GM18519 (cell line): Measurements from ENCODE around the gene IFNA2.
"Not testable (repeated sequence)": the region's sequence is repeated elsewhere in the genome, so short reads cannot be mapped to it uniquely, and the experiment has no call there.

ENCODE experiments used
- ATAC-seq: cut with Tn5 transposase; IDR thresholded peaks from one replicate; pipeline ENCODE4 v1.9.1; 2021; ENCODE audit warnings: mild to moderate bottlenecking, moderate library complexity; ENCODE audit not compliant: unreplicated experiment, low FRiP score

Gene IFNA2

DNA sequence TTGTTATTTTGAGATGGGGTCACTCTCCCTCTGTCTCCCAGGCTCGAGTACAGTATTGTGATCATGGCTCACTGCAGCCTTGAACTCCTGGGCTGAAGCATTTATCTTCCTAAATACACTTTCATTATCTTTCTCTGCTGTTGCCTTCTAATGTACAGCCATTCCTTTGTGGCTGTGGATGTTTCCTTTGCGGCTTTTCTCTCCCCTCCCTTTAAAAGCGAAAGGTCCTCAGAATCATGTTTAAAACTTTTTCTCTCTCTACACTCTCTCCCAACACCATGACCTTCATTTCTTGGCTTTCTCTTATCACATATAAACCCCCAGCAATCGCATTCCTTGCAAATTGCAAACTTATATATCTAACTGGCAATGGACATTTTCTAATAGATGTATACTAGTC is 1.6 kb downstream of the IFNA2 start:
- no peak for ATAC-seq

DNA sequence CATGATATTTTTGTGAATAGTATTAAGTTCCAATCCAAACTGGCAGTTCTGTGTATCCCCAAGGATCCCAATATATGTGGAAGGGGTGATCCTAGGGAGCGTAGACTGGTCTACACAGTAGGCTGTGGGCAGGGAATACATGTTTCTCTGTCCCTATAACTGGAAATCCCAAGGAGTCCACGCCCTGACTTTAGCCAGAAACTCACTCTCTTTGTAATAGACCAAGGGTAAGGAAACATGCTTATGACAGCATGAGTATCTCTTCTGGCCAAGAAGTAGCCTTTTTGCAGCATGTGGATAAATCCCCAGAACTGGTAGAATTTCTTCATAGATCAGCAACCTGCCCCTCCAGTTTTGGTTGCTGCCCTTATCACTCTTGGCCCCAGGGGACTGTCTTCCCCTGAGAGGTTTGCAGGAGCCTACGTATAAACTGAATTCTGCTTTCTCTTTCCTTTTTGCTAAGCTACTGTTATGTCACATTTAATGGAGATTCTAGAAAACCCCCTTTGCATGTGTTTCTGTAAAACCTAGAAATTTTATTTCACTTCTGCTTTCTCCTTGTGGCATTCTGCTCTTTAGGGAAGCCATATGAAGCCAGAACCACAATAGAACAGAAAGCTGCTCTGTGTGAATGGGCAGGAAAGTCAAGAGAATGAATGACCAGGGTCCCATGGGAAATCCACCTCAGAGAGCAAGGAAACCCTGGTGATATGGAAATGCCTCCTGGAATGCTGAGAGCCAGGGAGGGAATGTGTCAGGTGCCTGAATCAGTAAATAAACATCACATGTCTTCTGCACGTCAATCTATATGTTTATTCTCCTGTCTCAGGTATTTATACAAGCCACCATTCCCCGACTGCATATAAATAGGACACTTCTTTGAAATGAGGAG is 3.5 kb downstream of the IFNA2 start:
- ATAC-seq = peak; percentile 99

DNA sequence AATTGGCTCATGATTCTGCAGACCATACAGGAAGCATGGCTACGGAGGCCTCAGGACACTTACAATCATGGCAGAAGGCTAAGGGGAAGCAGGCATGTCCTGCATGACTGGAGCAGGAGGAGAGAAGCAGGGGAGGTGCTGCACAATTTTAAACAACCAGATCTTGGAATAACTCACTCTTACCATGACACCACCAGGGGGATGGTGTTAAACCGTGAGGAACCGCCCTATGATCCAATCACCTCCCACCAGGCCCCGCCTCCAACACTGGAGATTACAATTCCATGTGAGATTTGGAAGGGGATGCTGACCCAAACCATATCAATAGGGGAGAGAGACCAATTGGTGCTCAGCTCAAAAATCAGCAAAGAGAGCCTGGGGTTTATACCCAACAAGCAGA is 13.7 kb downstream of the IFNA2 start:
- ATAC-seq = not testable (repeated sequence)

DNA sequence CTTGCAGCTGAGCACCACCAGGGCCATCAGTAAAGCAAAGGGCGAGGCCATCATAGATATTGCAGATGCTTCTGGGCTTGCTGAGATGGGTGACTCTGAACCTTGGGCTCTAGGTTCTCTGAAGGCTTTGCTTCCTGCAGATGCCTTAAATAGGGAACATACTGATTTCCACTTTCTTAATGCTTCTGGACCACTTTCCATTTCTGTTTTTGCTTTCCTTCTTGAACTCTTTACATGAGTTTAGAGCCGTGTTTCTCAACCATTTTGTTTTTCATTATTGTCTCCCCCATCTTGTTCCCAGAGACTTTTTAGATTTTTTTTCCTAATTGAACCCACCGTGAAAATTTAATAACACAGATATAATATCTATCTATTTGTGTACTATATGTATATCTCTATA is 17.2 kb downstream of the IFNA2 start, which contains the start of gene IFNA13:
TSS of gene IFNA13 (minus strand) at position 101 of the 400 bp plus-strand sequence. CDS start at position 54, 47 bp downstream.
- no peak for ATAC-seq

DNA sequence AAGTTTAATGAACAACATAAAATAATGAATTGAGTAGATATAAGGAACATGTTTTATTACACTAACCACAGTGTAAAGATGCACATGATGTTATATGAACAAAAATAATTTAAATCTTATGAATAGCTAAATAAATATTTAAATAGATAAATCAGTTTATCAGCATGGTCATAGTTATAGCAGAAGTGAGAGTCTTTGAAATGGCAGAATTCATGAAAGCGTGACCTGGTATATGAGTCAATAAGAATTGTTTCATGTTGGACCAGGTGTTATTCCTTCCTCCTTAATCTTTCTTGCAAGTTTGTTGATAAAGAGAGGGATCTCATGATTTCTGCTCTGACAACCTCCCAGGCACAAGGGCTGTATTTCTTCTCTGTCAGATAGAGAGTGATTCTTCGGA is 18.0 kb downstream of the IFNA2 start:
- ATAC-seq = peak; percentile 91

DNA sequence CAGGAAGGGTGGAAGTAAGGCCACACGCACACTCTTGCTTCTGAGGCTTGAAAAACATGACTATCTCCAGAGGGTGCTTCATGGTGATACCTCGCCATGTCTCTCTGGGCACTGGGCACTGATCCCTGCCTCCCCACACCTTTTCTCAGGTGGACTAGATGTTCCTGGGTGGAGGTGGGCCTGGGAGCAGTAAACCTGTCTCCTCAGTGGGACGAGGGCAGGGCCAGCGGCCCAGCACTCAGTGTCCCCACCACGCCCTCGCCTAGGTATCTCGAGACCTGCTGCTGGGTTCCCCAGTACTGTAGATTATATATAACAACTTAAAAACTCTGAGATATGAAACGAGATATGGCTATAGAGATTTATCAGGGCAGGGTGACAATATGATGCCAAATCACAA is 22.9 kb downstream of the IFNA2 start:
- ATAC-seq = no peak

DNA sequence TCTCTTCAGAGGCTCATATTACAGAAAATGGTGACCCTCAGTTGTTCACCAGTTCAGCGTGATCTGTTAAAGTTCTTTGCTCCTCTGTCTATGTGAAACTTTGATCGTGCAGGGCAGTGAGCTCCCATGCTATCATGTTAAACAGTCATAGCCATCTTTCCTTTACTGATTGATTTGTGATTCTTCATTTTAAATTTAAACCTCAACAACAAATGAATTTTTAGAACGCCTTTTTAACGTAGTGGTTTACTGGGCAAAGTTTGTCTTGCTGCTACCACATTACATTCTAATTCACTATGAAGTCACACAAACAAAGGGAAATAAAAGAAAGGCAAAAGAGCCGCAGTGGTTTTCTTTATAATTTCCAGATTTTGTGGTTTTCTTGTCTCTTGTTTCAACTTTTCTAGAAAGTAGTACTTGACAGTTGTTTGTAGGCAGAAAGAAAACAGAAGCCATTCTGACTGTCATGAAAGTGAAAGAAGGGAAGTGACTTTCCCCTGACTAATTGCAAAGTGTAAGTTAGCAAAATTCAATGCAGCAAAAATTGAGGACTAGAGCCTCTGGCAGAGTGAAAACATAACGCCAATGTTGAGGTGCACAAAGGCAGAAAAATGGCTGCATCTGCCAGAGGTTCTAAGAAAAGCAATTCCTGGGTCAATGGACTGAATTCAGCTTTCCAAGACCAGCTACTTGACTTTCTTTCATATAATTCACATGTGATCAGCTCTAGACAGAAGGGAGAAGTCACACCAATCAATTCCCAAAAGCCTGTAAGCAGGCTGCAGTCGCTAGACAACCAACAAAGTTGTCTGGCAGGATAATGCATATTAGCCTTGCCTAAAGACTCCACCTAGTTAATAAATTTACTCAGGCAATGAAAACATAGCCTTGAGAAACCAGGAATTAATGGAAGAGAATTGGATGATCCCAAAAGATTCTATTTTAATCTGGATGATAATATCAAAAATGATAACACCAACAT is 27.4 kb downstream of the IFNA2 start:
- peak; percentile 89 for ATAC-seq

DNA sequence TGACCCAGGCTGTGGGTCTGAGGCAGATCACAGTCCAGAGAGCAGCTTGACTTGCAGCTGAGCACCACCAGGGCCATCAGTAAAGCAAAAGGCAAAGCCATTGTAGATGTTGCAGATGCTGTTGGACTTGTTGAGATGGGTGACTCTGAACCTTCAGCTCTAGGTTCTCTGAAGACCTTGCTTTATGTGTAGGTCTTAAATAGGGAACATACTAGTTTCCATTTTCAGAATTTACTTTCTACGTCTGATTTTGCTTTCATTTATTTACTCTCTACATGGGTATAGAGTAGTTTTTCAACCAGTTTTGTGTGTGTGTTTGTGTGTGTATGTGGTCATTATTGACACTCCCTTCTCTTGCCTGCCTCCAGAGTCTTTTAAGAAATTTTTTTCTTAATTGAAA is 34.4 kb downstream of the IFNA2 start, which contains the start of gene IFNA6:
TSS of gene IFNA6 (minus strand) at position 101 of the 400 bp plus-strand sequence. CDS start at position 101, 0 bp downstream.
- ATAC-seq = no peak

DNA sequence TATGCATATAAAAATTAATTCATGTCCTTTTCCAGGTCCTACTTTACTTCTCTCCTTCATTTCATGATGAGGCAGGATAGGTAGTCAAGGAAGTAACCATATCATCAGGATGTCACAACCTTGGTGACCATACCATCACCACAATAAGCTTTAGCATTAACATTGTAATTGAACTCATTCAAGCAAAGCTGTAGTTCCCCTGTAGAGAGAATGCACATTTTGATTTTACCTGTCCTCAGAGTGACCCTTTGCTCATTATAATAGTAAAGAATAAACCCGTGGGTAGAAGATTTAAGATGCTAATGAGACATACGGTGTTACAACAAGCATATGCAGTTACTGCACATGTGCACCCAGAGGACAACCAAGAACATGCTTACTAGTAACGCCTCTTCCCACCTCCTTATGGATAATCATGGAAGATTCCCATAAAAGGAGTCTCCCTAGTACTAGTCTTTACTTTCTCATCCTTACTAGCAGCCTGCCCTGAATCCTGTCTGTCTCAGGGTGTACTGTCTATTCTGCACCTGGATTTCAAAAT is 36.7 kb downstream of the IFNA2 start:
- ATAC-seq = no peak

DNA sequence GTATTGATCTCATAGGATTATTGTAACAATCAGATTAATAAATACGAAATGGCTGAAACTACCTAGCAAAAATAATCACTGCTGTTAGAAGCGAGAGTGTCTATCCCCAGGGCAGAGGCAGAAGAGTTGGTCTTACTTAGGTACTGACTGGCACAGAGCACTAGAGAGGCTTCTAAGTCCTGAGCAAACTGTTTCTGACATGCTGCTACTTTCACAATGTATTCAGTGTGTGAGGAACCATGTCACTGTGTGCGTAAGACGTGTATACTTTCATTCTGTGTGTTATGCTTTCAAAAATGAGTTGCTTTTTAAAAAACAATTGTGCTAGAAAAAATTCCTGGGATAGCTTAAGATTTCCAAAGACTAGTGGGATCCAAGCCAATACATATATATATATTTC is 44.5 kb downstream of the IFNA2 start:
- no peak for ATAC-seq

DNA sequence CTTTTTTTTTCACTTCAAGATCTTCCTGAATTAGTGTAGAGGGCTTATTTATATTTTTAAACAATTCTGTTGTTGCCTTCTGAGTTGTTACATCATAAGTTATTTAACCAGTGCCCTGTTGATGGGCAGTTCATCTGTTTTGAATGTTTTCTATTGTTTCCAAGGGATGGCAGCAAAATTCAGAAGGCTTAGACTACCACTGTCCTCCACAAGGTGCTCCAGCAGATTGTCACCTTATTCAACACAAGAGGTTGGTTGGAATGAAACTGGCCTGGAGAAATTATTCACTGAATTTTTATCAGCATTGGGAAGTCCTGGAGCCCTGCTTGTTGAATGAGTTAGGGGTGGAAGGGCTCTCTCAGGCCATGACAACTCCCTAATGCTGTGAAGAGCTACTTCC is 48.7 kb downstream of the IFNA2 start:
- ATAC-seq = no peak

DNA sequence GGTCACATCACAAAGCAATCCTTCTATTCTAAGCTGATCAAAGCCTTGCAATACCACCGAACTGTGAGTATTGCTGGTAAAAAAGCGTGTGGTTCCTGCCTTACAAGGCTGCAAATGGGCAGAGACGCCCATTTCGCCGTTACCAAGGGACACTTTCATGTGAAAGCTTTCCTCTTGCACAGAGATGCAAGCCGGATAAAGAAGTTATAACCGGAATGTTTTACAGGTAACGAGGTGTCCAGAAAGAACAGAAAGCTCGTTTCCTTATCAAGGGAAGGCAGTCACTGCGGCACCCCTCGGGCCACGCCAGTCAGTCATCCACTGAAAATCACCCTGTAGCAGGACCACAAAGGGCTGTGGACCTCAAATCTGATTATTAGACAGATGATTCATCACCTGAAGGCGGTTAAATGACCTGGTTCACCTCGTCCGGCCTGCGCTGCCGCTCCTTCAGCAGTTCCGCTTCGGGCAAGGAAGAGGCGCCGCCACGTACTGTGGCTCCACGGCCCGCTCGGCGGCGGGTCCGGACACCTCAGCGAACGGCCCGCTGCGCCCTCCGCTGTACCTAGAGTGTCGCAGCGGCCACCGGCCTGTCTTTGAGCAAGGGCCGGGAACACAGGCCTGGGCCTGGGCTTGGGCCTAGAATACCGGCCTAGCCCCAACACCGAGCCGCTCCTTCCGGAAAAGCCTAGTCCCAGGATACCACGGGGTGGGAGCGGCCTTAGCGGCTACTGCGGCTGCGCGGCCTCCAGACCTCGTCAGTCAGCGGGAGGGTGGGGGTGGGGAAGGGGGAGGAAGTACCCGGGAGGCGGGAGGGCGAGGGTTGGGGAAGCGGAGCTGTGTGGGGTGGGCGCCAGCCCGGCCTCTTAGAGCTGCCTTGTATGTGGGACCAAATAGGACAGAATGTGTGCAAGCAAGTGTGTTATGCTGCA is 50.2 kb downstream of the IFNA2 start, which contains the start of gene KLHL9:
TSS of gene KLHL9 (minus strand) at position 704 of the 932 bp plus-strand sequence. CDS start at position 159, 545 bp downstream.
- peak; percentile 77 for ATAC-seq
